Stimulated activated naive B cell treated with anti-CD40 and anti-IgM and Interleukin-4, amounts not matched to agents 10 μg/mL and 1 μg/mL and 100 μg/mL, for 72 hours (primary cell): ENCODE results near the gene ARHGDIA.

ENCODE experiments used
- ATAC-seq, 2 donors: fragments of 150-1000 bp; cut with Tn5 transposase; replicated peaks; 2 replicates each; pipeline ENCODE4 v1.10.0; 2021; ENCODE audit warnings: moderate library complexity in 1 of 2
- DNase-seq: peaks from one replicate; pipeline ENCODE4 v3.0.0; 2021
- H3K27ac Mint-ChIP-seq: one replicate; pipeline ENCODE4 v1.8.0; 2022; ENCODE audit warnings: mild to moderate bottlenecking, mixed read lengths
- H3K27me3 Mint-ChIP-seq, 2 donors: one replicate each; pipeline ENCODE4 v1.8.0; 2022; ENCODE audit warnings: mixed read lengths in 2 of 2
- H3K36me3 Mint-ChIP-seq, 2 donors: one replicate each; pipeline ENCODE4 v1.8.0; 2022; ENCODE audit warnings: mixed read lengths in 2 of 2, mild to moderate bottlenecking in 1 of 2
- H3K4me1 Mint-ChIP-seq, 2 donors: one replicate each; pipeline ENCODE4 v1.8.0; 2022; ENCODE audit warnings: mixed read lengths in 2 of 2, mild to moderate bottlenecking in 1 of 2
- H3K4me3 Mint-ChIP-seq, 2 donors: one replicate each; pipeline ENCODE4 v1.8.0; 2022; ENCODE audit warnings: mild to moderate bottlenecking in 2 of 2, mixed read lengths in 2 of 2, moderate library complexity in 1 of 2
- H3K9me3 Mint-ChIP-seq, 2 donors: one replicate each; pipeline ENCODE4 v1.8.0; 2022; ENCODE audit warnings: mixed read lengths in 2 of 2, mild to moderate bottlenecking in 1 of 2

Gene ARHGDIA

DNA sequence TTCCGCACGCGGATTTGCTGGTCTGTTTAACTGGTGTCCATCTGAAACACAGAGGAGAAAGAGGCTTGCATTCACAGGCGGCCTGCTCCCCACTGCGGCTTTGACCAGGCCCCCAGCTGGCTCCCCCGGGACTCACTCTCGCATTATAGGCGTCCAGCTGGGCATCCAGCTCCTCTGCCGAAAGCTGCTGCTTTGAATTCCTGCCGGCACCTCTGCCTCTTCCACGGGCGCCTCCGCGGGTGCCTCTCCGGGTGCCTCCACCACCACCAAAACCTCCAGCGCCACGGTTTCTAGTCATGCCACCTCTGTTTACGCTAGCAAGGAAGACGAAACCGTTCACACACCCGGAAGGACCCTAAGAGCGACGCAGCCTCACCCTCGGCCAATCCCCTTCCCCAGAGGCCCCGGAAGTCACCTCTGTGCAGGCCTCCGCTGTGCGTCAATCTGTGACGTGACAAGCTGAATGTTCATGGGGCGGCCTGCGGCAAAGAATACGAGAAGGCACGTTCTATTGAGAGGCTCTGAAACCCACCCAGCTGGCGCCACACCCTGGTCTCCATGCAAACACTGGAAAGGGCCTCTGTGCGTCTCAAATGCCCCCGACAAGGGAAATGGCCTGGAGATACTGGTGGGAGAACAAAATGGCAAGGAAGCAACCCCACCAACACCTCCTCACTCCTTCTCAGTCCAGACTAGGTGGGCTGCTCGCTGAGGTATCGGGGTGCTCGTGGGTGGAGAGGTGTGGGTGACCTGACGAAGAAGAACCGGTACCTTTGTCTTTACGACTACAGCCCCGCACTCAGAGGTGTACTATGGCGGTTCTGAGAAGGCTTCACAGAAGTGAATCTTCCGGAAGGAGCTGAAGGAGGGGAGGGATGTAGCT, 17.2 kb upstream of the ARHGDIA start:
- DNase-seq (no peak), ATAC-seq (no peak)
- peak overlapping the region; percentile 72 to 98 for H3K4me3 Mint-ChIP-seq
- no peaks in the 10 kb centered on the region for H3K27me3 Mint-ChIP-seq
- peak overlapping the region; percentile 80 for H3K27ac Mint-ChIP-seq
- peaks cover 21 to 35% of the 10 kb centered on the region in 2 donors for H3K4me1 Mint-ChIP-seq
- H3K36me3 Mint-ChIP-seq: peaks cover 44 to 48% of the 10 kb centered on the region in 2 donors
- no peaks in the 10 kb centered on the region for H3K9me3 Mint-ChIP-seq

DNA sequence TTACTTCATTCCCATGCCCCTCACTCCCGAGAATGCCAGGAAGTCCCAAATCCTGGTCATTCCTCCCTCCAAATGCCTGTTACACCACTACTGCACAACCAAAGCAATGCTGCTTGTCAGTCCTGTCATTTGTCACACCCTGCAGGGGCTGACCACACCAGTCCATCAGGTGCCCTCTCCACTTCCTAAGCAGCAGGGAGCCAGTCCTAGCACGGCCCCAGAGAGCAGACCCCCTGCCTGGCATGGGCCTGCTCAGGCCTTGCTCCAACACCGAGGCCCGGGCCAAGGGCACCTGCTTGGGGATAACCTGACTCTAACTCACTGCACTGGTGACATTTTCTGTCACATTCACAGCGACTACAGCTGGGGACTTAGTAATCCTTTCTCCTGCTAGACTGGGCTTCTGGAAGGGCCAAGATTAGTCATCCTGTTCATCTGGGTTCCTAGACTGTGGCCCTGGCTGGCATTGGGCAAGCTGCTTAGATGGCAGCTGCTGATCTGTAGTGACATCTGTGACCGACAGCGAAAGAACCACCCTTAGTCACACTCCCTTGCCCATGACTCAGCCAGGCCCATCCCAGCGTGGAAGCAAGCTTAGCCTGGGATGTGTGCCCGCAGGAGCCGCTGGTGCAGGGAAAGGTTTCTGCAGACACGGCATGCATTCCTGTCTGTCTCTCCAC, 14.9 kb upstream of the ARHGDIA start:
- ATAC-seq: peak in 1 of 2 donors; percentile 34
- H3K27me3 Mint-ChIP-seq: no peaks in the 10 kb centered on the region
- no peak for DNase-seq
- peaks cover 21 to 34% of the 10 kb centered on the region in 2 donors for H3K4me1 Mint-ChIP-seq
- no peak overlapping the region for H3K4me3 Mint-ChIP-seq
- H3K27ac Mint-ChIP-seq: peak overlapping the region; percentile 87
- H3K9me3 Mint-ChIP-seq: no peaks in the 10 kb centered on the region
- peaks cover 42 to 52% of the 10 kb centered on the region in 2 donors for H3K36me3 Mint-ChIP-seq

DNA sequence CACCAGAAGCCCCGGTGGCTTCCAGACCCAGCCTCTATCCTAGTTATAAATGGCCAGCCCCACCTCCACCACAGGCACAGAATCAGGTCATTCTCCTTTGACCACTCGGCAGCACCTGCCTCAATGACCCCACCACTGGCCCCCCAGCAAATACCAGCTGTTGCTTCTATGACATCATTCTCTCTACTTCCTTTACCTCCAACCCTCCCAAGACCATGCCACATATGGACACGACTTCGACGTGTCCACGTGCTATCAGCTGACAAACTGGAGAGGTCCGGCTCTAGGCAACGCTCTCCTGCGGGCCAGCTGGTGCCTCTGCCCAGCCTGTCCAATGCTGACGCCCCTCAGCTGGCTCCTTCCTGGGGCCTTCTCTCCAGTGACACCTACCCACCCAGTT, 14.3 kb upstream of the ARHGDIA start:
- H3K4me1 Mint-ChIP-seq: peaks cover 21 to 34% of the 10 kb centered on the region in 2 donors
- peaks cover 41 to 52% of the 10 kb centered on the region in 2 donors for H3K36me3 Mint-ChIP-seq
- peak overlapping the region; percentile 87 for H3K27ac Mint-ChIP-seq
- no peaks in the 10 kb centered on the region for H3K27me3 Mint-ChIP-seq
- ATAC-seq (no peak), DNase-seq (no peak)
- no peaks in the 10 kb centered on the region for H3K9me3 Mint-ChIP-seq
- H3K4me3 Mint-ChIP-seq: no peak overlapping the region

DNA sequence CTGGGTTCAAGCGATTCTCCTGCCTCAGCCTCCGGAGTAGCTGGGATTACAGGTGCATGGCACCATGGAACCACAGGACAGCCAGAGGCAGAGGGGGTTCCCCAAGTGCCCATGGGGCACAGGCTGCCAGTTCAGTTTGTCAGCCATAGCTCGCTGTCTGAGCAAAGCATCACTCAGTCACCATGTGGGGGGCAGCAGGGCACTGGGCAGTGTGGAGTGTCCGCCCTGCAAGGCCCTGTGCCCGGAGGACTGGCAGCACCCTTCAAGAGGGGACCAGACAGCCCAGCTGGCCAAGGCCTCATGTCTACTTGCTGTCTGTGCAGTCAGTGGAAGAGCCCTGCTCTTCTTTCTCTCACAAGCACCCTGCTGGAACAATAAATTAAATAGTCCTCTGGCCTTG, 13.8 kb upstream of the ARHGDIA start:
- no peaks in the 10 kb centered on the region for H3K9me3 Mint-ChIP-seq
- peak in 1 of 2 donors; percentile 22 for ATAC-seq
- no peak overlapping the region for H3K27ac Mint-ChIP-seq
- peaks cover 21 to 34% of the 10 kb centered on the region in 2 donors for H3K4me1 Mint-ChIP-seq
- peaks cover 40 to 56% of the 10 kb centered on the region in 2 donors for H3K36me3 Mint-ChIP-seq
- H3K27me3 Mint-ChIP-seq: no peaks in the 10 kb centered on the region
- H3K4me3 Mint-ChIP-seq: no peak overlapping the region
- DNase-seq: no peak

DNA sequence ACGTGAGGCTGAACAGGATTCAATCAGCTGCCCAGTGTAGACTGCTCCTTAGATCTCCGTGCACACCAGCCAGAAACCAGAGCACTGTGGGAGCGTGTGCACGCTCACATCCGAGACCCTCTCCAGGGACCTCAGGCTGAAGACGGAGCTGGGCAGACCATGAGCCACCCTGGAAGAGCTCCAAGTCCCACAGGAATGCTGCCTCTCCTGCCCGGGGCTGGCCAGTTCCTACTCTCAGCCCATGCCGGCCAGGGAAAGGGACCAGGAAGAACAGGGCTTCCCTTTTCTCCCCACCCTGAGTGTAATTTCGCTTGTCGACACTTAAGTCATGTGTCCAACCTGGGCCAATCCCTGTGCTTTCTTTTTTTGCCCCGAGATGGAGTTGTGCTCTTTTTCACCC, 13.4 kb upstream of the ARHGDIA start:
- no peak overlapping the region for H3K27ac Mint-ChIP-seq
- H3K36me3 Mint-ChIP-seq: peaks cover 44 to 59% of the 10 kb centered on the region in 2 donors
- DNase-seq: no peak

DNA sequence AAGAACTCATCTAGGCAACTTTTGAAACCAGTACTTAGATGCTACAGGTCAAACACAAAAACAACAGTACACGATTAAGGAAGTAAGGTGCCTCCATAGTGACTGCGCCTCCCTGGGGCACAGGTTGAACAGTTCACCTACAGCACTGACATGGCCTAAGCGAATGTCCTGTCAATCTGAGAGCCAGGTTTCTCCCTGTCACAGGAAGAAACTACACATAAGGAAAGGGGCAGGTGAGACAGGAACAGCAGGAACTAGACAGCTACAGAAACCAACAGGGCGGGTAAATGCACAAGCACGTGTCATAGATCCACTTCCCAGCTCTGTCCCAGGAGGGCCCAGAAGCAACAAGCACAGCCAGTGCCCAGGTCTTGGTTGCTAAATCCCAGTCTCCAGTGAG, 8.0 kb upstream of the ARHGDIA start:
- no peaks in the 10 kb centered on the region for H3K9me3 Mint-ChIP-seq
- H3K36me3 Mint-ChIP-seq: peaks cover 23 to 41% of the 10 kb centered on the region in 2 donors
- H3K4me1 Mint-ChIP-seq: peaks cover 1 to 7% of the 10 kb centered on the region in 2 donors
- no peak for DNase-seq
- H3K4me3 Mint-ChIP-seq: no peak overlapping the region
- H3K27ac Mint-ChIP-seq: no peak overlapping the region
- ATAC-seq: no peak
- H3K27me3 Mint-ChIP-seq: no peaks in the 10 kb centered on the region

More for the DNA sequence above, 13.4 kb upstream of the ARHGDIA start:
- Mint-ChIP-seq H3K27me3 (no peaks in the 10 kb centered on the region), H3K4me1 (peaks cover 21 to 34% of the 10 kb centered on the region in 2 donors), H3K4me3 (no peak overlapping the region), H3K9me3 (no peaks in the 10 kb centered on the region)
- peak in 1 of 2 donors; percentile 32 for ATAC-seq

DNA sequence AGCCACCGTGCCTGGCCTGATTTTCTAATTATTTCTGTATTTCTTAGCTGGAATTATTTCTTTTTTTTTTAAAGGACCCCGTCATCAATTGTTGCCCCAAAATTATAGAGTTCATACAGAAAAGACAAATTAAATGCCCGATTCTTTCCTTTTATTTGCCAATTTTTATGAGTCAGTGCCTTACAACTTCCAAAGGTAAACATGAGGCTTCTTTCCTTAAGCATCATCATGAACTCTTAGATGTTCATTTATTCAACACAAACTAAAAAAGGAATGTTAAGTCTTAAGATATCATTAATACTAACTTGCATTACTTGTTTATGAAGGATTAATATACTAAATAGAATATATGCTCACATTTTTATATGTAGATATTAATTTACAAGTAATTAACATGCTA, 7.2 kb upstream of the ARHGDIA start:
- H3K27ac Mint-ChIP-seq: no peak overlapping the region
- H3K9me3 Mint-ChIP-seq: no peaks in the 10 kb centered on the region
- H3K36me3 Mint-ChIP-seq: peaks cover 23 to 40% of the 10 kb centered on the region in 2 donors
- H3K27me3 Mint-ChIP-seq: no peaks in the 10 kb centered on the region
- peaks cover 7 to 11% of the 10 kb centered on the region in 2 donors for H3K4me1 Mint-ChIP-seq
- DNase-seq (no peak), ATAC-seq (no peak)
- H3K4me3 Mint-ChIP-seq: no peak overlapping the region

DNA sequence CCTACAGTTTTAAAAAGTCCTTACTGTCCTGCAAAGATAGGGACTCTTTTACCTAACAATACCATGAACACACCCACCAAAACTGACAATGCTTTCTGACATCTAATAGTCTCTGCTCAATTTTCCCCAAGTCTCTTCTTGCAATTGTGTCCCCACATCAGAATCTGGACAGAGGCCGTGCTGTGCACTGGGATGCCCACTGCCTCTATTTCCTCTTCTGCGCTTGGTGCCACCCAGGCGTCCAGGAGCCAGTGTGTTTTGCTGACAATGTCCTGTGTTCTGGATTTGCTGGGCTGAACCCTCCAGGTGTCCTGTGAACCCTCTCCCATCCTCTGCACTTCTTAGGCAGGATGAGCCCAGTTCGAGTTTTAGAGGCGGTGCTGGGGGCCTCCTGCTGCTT, 6.4 kb upstream of the ARHGDIA start:
- Mint-ChIP-seq H3K4me1 (peaks cover 14 to 15% of the 10 kb centered on the region in 2 donors), H3K27me3 (no peaks in the 10 kb centered on the region), H3K4me3 (no peak overlapping the region), H3K9me3 (no peaks in the 10 kb centered on the region), H3K36me3 (peaks cover 23 to 36% of the 10 kb centered on the region in 2 donors), H3K27ac (no peak overlapping the region)
- DNase-seq: no peak
- no peak for ATAC-seq

DNA sequence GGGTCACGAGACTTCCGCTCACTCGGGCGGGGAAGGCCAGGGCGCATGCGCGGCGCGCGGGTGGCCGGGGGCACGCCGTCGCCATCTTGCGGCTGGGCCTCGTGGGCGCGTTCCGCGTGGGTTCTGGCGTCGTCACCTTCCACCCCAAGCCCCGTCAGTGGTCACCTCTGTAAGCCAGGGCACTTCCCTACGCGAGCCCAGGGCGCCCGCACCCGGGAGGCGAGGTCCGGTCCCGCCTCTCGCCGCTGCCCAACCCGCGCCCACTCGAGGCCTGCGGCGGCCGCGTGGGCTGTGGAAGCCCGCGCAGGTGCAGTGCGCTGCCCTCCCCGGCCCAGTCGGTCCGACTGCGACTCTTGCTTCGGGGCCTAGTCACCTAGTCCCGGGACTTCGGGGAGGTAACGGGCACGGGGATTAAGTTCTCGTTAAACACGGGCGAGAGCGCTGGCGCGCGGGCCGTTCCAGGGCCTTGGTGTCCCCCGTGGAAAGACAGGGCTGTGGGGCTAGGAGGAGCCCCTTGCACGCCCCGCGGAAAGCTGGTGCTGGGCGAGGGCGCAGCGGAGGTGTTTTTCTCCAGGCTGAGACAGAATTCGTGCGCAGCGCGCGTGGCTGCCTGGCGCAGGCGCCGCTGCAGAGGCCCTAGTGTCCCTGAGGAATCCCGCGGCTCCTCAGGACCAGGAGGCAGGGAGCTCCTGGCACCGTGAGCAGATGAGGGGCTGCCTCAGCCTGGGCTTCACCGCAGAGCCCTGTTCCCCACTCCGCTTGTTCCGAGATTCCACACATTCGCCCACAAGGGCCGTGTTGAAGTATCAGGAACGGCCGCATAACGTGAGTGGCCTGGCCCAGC, 472 bp upstream of the ARHGDIA start:
- ATAC-seq (peak; percentile 22 to 23), DNase-seq (peak; percentile 92)
- Mint-ChIP-seq H3K4me3 (peak overlapping the region; percentile 84 to 89), H3K27ac (peak overlapping the region; percentile 99), H3K9me3 (no peaks in the 10 kb centered on the region), H3K4me1 (peaks cover 33 to 55% of the 10 kb centered on the region in 2 donors), H3K36me3 (peaks cover 34 to 37% of the 10 kb centered on the region in 2 donors), H3K27me3 (no peaks in the 10 kb centered on the region)

DNA sequence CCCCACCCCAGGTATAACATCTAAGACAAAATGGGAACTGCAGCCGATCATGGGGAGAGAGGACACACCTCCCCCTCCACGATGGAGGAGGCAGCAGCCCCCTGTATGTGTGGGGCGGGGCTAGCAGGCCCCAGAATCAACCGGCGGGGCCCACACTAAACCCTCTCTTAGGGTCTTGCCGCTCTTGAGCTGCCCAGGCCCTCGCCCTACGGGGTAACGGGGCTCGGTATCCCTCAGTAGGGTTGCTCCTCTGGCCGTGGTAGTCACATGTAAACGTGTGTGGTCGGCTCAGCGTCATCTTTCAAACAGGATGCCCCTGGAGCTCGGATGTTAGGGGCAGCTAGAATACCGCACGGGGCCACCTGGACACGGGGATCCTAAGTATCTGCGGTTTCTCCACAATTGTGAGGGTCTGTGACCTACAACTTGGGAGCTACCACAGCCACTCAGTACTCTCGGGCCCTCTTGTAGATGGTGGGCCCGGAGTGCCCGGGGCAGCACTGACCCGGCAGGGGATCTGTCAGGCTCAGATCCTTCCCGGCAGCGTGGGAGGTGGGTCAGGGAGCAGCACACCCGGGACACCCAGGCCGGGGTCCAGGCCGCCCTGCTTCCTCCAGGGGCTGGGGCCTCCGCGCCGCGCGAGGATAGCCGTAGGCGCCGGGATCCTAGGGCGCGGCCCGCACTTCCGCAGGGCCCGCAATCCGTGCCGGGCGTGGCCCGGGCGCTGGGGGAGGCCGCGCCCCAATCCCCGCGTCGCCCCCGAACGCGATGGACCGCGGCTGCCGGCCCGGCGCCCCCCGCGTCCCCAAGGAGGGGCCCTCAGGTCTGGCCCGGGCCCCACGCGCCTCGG, 781 bp downstream of the ARHGDIA start:
- H3K4me1 Mint-ChIP-seq: peaks cover 36 to 61% of the 10 kb centered on the region in 2 donors

DNA sequence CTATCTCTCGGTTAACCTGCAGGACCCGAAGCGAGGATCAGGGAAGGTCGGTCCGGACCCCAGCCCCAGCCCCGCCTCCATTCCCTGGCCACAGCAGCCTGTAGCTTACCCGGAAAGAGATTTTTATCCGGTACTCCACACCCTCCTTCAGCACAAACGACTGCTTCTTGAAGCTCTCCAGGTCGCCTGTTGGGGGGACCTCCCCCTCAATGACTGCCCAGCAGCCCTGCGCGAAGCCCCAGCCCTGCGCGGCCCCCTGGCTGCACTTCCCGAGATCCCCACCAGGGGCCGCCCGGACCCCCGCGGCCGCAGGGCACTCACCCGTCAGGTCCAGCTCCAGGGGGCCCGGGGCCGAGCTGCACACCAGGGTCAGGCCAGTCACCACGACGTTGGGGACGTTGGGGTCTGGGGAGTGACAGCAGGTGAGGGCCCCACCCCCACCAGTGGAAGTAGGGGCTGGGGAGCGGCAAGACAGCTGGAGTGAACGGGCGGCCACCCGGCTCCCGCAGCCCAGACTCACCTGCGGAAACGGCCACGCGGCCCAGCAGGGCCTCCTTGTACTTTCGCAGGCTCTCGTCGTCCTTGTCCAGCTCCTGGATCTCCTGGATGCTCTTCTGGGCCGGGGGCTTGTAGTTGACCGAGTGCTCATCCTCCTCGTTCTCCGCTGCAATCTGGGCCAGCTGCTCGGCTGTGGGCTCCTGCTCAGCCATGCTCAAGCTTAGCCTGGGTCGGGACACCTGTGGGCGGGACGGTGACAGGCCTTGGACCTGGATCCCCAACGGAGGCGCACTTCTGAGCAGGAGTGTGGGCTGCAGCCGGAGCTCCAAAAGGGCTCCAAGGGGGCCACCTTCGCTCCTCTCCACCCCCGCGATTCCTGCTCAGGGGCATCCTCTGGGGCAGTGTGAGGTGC, 1.7 kb downstream of the ARHGDIA start:
- Mint-ChIP-seq H3K4me1 (peaks cover 40 to 63% of the 10 kb centered on the region in 2 donors), H3K27me3 (no peaks in the 10 kb centered on the region), H3K27ac (peak overlapping the region; percentile 96), H3K4me3 (peak overlapping the region; percentile 88 to 89), H3K36me3 (peaks cover 37 to 50% of the 10 kb centered on the region in 2 donors), H3K9me3 (no peaks in the 10 kb centered on the region)
- DNase-seq (peak; percentile 37), ATAC-seq (peak in 1 of 2 donors; percentile 13)

More for the DNA sequence above, 781 bp downstream of the ARHGDIA start:
- ATAC-seq (peak; percentile 26 to 33), DNase-seq (peak; percentile 34)
- H3K36me3 Mint-ChIP-seq: peaks cover 34 to 44% of the 10 kb centered on the region in 2 donors
- H3K27ac Mint-ChIP-seq: peak overlapping the region; percentile 96
- H3K27me3 Mint-ChIP-seq: no peaks in the 10 kb centered on the region
- peak overlapping the region; percentile 88 to 89 for H3K4me3 Mint-ChIP-seq
- H3K9me3 Mint-ChIP-seq: no peaks in the 10 kb centered on the region

DNA sequence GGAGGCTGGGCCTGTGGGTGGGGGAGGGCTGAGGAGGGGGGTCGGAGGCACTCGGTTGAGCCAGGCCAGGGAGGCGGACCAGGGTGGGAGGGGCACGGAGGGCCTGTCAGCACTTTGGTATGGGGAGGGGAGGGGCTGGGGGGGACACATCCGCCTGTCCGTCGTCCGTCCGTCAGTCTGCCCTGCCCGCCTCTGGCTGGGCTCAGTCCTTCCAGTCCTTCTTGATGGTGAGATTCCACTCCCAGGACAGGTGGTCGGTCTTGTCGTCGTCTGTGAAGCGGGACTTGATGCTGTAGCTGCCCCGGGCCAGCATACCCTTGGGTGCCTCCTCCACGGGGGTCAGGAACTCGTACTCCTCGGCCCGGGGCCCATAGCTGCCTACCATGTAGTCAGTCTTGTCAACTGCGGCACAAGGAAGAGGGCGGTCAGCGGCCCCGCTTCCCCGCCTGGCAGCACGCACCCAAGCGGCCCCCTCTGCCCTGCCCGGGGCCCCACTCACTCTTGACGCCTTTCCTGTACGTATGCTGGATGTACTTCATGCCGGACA, 2.4 kb downstream of the ARHGDIA start:
- ATAC-seq (no peak), DNase-seq (no peak)
- Mint-ChIP-seq H3K27me3 (no peaks in the 10 kb centered on the region), H3K9me3 (no peaks in the 10 kb centered on the region), H3K27ac (peak overlapping the region; percentile 96), H3K4me1 (peaks cover 39 to 65% of the 10 kb centered on the region in 2 donors), H3K36me3 (peaks cover 40 to 51% of the 10 kb centered on the region in 2 donors), H3K4me3 (peak overlapping the region; percentile 88 to 89)
